Stimulated activated CD4-positive, alpha-beta T cell treated with anti-CD3 and anti-CD28 coated beads, Interleukin-1b, Interleukin-23, amount 100 ng/mL, for 48 hours (primary cell): ENCODE data around the gene CHRD.

Experiments
- DNase-seq: peaks from one replicate; pipeline ENCODE4 v3.0.0-alpha.2; 2020

The CHRD gene

GRCh38 chr3:184361932-184362667 lies 17.8 kb upstream of the CHRD start:
- peak; percentile 52 for DNase-seq

GRCh38 chr3:184362668-184363546 lies 16.9 kb upstream of the CHRD start:
- peak; percentile 97 for DNase-seq

- no peak for DNase-seq
Observed at GRCh38 chr3:184366619-184367289, 13.1 kb upstream of the CHRD start.

GRCh38 chr3:184368116-184368515 lies 11.7 kb upstream of the CHRD start:
- DNase-seq, result no peak

- no peak for DNase-seq
Observed at GRCh38 chr3:184368586-184369183, 11.2 kb upstream of the CHRD start.

- peak; percentile 70 for DNase-seq
Observed at GRCh38 chr3:184371570-184372018, 8.3 kb upstream of the CHRD start.

- DNase-seq, result no peak
Observed at GRCh38 chr3:184372296-184372821, 7.5 kb upstream of the CHRD start.

GRCh38 chr3:184372911-184373310 lies 6.9 kb upstream of the CHRD start:
- DNase-seq, result no peak

GRCh38 chr3:184373422-184373821 lies 6.4 kb upstream of the CHRD start:
- no peak for DNase-seq

GRCh38 chr3:184375747-184376461 lies 4.0 kb upstream of the CHRD start:
- no peak for DNase-seq

GRCh38 chr3:184377374-184377773 lies 2.5 kb upstream of the CHRD start:
- DNase-seq, result no peak

GRCh38 chr3:184377882-184378445 lies 1.9 kb upstream of the CHRD start, which contains the start of gene THPO:
TSS of gene THPO (minus strand) at chr3:184378207. CDS start at chr3:184376259, 1,948 bp downstream.
- no peak for DNase-seq

- no peak for DNase-seq
Observed at GRCh38 chr3:184378651-184379357, 1.1 kb upstream of the CHRD start.

GRCh38 chr3:184380185-184380626 lies 352 bp downstream of the CHRD start:
- DNase-seq, result no peak

- no peak for DNase-seq
Observed at GRCh38 chr3:184380627-184381260, 890 bp downstream of the CHRD start.

GRCh38 chr3:184381261-184382224 lies 1.7 kb downstream of the CHRD start:
- DNase-seq, result no peak

- no peak for DNase-seq
Observed at GRCh38 chr3:184382326-184383032, 2.6 kb downstream of the CHRD start.

GRCh38 chr3:184383033-184383740 lies 3.3 kb downstream of the CHRD start:
- DNase-seq, result no peak
